ENCODE data around the gene CNTNAP1. TPM values are rescaled to one million over a fixed set of nuclear protein-coding genes. Genes with fewer than 3 reads are reported as not detected.
A peak's percentile ranks its signal among the peaks of the same experiment; 100 is the strongest.

The CNTNAP1 gene
- total and polyA plus RNA-seq, 9 of the 15 experiments (the other 6 are each of a cell fraction or from before 2014, with no cell fraction given), result 0.10 to 1.8 (median 0.62) TPM

DNA sequence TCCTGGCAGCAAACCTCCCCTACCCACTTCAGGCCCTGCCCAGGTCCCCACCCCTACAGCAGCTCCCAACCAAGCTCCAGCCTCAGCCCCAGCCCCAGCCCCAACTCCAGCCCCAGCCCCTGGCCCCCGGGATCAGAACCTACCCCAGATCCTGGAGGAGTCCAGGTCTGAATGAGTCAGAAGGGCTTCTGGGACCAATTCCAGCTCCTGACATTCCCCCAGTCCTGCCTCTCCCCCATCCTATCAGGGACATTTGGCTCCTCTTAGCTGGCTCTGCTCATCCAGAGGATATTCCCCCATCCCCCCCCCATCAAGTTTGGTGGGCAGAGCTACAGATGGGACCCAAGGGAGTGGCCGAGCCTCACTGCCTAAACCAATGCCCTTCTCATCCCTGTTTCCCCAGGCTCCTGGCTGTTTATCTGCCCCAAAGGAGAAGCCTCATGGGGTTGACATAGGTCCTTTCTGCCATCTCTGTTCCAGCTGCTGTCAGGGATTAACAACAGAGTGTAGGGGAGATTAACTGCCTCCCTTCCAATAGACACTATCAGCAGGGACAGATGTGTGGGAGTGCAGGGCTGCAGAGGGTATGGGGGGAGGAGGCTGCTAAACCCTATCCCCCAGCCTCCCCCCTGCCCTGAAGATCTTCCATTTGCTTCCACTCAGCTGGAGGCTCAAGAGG lies 16.5 kb downstream of the CNTNAP1 start (continued):
- TF ChIP-seq, protein P1, sequence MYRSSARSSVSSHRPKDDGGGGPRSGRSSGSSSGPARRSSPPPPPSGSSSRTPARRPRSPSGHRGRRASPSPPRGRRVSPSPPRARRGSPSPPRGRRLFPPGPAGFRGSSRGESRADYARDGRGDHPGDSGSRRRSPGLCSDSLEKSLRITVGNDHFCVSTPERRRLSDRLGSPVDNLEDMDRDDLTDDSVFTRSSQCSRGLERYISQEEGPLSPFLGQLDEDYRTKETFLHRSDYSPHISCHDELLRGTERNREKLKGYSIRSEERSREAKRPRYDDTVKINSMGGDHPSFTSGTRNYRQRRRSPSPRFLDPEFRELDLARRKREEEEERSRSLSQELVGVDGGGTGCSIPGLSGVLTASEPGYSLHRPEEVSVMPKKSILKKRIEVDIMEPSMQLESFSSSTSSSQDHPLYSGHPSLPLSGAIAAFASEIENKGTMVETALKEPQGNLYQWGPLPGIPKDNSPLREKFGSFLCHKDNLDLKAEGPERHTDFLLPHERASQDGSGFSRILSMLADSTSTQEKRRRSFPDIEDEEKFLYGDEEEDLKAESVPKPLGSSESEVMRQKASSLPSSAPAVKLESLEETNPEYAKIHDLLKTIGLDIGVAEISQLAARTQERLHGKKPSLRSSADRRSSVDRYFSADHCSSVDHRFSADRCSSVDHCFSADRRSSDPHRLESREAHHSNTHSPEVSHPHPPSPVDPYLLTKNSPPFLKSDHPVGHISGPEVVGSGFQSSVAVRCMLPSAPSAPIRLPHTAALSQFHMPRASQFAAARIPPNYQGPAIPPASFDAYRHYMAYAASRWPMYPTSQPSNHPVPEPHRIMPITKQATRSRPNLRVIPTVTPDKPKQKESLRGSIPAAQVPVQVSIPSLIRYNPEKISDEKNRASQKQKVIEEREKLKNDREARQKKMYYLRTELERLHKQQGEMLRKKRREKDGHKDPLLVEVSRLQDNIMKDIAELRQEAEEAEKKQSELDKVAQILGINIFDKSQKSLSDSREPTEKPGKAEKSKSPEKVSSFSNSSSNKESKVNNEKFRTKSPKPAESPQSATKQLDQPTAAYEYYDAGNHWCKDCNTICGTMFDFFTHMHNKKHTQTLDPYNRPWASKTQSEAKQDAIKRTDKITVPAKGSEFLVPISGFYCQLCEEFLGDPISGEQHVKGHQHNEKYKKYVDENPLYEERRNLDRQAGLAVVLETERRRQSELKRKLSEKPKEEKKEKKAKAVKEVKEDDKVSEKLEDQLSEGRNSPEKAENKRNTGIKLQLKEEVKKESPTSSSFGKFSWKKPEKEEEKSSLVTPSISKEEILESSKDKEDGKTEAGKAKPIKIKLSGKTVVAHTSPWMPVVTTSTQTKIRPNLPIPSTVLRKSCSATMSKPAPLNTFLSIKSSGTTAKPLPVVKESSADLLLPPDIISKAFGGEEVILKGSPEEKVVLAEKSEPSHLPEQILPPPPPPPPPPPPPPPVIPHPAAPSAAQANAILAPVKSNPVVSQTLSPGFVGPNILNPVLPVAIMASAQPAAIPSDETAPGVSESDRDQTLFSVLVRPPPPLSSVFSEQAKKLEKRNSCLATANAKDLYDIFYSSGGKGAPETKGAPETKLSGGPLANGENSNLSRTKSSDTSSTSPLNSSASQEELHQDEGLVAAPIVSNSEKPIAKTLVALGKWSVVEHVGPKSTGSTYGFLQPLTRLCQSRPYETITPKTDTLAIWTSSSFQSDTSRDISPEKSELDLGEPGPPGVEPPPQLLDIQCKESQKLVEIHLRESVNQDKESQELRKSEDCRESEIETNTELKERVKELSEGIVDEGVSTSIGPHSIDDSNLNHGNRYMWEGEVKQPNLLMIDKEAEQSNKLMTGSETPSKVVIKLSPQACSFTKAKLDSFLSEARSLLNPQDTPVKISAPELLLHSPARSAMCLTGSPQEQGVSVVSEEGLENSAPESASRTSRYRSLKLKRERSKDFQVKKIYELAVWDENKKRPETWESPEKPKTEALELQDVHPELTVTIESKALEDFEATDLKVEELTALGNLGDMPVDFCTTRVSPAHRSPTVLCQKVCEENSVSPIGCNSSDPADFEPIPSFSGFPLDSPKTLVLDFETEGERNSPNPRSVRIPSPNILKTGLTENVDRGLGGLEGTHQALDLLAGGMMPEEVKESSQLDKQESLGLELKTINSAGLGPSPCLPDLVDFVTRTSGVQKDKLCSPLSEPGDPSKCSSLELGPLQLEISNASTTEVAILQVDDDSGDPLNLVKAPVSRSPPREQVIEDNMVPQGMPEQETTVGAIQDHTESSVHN (IDR thresholded peaks at IDR 0.05; ENCODE audit: borderline replicate concordance in 1 of 2, low read depth in 1 of 2), result peak in 1 of 2 experiments; percentile 81; a peak in 2 of 4 replicates
- no peak for TF ChIP-seq ASH1L (IDR thresholded peaks at IDR 0.05; ENCODE audit: borderline replicate concordance, low read depth, partially characterized antibody)
- TF ChIP-seq NFRKB (IDR thresholded peaks at IDR 0.05; ENCODE audit: low read depth), result no peak
- TF ChIP-seq PML (IDR thresholded peaks at IDR 0.05; ENCODE audit: low read length), result peak; percentile 99
- peak; percentile 96 for TF ChIP-seq NCOA1 (IDR thresholded peaks at IDR 0.05; ENCODE audit: low read depth)
- TF ChIP-seq, protein P2, sequence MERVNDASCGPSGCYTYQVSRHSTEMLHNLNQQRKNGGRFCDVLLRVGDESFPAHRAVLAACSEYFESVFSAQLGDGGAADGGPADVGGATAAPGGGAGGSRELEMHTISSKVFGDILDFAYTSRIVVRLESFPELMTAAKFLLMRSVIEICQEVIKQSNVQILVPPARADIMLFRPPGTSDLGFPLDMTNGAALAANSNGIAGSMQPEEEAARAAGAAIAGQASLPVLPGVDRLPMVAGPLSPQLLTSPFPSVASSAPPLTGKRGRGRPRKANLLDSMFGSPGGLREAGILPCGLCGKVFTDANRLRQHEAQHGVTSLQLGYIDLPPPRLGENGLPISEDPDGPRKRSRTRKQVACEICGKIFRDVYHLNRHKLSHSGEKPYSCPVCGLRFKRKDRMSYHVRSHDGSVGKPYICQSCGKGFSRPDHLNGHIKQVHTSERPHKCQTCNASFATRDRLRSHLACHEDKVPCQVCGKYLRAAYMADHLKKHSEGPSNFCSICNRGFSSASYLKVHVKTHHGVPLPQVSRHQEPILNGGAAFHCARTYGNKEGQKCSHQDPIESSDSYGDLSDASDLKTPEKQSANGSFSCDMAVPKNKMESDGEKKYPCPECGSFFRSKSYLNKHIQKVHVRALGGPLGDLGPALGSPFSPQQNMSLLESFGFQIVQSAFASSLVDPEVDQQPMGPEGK (CRISPR knock-in tag; IDR thresholded peaks at IDR 0.05; ENCODE audit: borderline replicate concordance), result 0 out of 2 replicates have a peak, but pooled peaks have one; percentile 23
- peak; percentile 78; the same call in 1 of the 2 replicates for TF ChIP-seq NFATC3 (IDR thresholded peaks at IDR 0.05)
- peak; percentile 87 to 93 for TF ChIP-seq FOXA3 (CRISPR knock-in tag; conservative IDR thresholded peaks at IDR 0.05 in 1 of 2, IDR thresholded peaks at IDR 0.05 in 1 of 2)
- peak; percentile 86; the same call in 1 of the 2 replicates for TF ChIP-seq CCAR2 (IDR thresholded peaks at IDR 0.05; ENCODE audit: low read depth, low read length)
- no peak for TF ChIP-seq POLR2B (IDR thresholded peaks at IDR 0.05; ENCODE audit: low read depth, partially characterized antibody)
- no peak for TF ChIP-seq BRD4 (IDR thresholded peaks at IDR 0.05)
- TF ChIP-seq GABPB2 (CRISPR knock-in tag; conservative IDR thresholded peaks at IDR 0.05), result no peak; the same call in 1 of the 2 replicates
- TF ChIP-seq RBM39 (optimal IDR thresholded peaks at IDR 0.05; ENCODE audit: low read depth, low read length), result no peak
- TF ChIP-seq SRSF7 (optimal IDR thresholded peaks at IDR 0.05; ENCODE audit: low read depth, low read length), result no peak
- peak; percentile 100 for TF ChIP-seq EP300 (IDR thresholded peaks at IDR 0.05; ENCODE audit: low read length)
- TF ChIP-seq HIVEP1 (CRISPR knock-in tag; IDR thresholded peaks at IDR 0.05), result 0 out of 2 replicates have a peak, but pooled peaks have one; percentile 73
- TF ChIP-seq MED1 (CRISPR knock-in tag; IDR thresholded peaks at IDR 0.05; ENCODE audit: borderline replicate concordance), result no peak
- TF ChIP-seq C11orf30 (IDR thresholded peaks at IDR 0.05; ENCODE audit: low read depth), result no peak
- TF ChIP-seq SP2 (IDR thresholded peaks at IDR 0.05; ENCODE audit: extremely low read depth, low read depth, low read length, poor library complexity, severe bottlenecking), result no peak

Measured in K562 (cell line).